A549 (cell line): Measurements from ENCODE around the gene QKI. TPM values are rescaled to one million over a fixed set of nuclear protein-coding genes. Genes with fewer than 3 reads are reported as not detected.

ENCODE experiments used
- ATAC-seq, 2 experiments: fragments of 200-7000 bp in 1 of 2; fragments of >200 bp in 1 of 2; cut with Nextera tagmentation in 1 of 2; cut with Tn5 transposase in 1 of 2; 3 replicates each; pipeline versions ENCODE4 v1.8.0 to v1.9.1; 2018 to 2020; ENCODE audit warnings: mild to moderate bottlenecking in 1 of 2, moderate library complexity in 1 of 2
- CTCF ChIA-PET: fragments of 300-600 bp; sonication (Branson Sonifier 250); formaldehyde crosslinking; extraction: SDS; loops from one replicate; lab custom pipeline; 2021; ENCODE audit warnings: antibody characterized with exemption, inconsistent platforms; lab: Yijun Ruan, JAX
- POLR2A ChIA-PET: fragments of 350-600 bp; formaldehyde crosslinking; extraction: SDS; loops from one replicate; lab custom pipeline; 2021; ENCODE audit warnings: antibody characterized with exemption, inconsistent platforms; lab: Yijun Ruan, JAX
- DNase-seq, 2 experiments: peaks; one replicate each; pipeline versions ENCODE4 v3.0.0 to v3.0.0-alpha.2; 2011 to 2016; ENCODE audit warnings: low read depth in 1 of 2, low spot score in 1 of 2
- FAIRE-seq: peaks from 2 replicates; lab custom pipeline; 2011; peaks lifted over from hg19 to GRCh38; lab: Jason Lieb, UNC
- H3K27ac ChIP-seq, 2 experiments: fragments of >200 bp; sonication (Bioruptor Twin); formaldehyde crosslinking; 3 replicates each; pipeline ENCODE4 v1.5.1; 2016 to 2017
- H3K4me1 ChIP-seq: fragments of >200 bp; sonication (Bioruptor Twin); formaldehyde crosslinking; 3 replicates; pipeline ENCODE4 v1.6.1; 2016
- H3K4me2 ChIP-seq: fragments of >200 bp; sonication (Bioruptor Twin); formaldehyde crosslinking; 3 replicates; pipeline ENCODE4 v1.6.1; 2016
- H3K4me3 ChIP-seq: fragments of >200 bp; sonication (Bioruptor Twin); formaldehyde crosslinking; 3 replicates; pipeline ENCODE4 v1.5.1; 2016
- H3K9me3 ChIP-seq: fragments of >200 bp; sonication (Bioruptor Twin); formaldehyde crosslinking; 3 replicates; pipeline ENCODE4 v1.6.1; 2016
- BHLHE40 ChIP-seq: IDR thresholded peaks from 2 replicates; pipeline ENCODE4 v1.6.1; 2012; ENCODE audit warnings: low read depth, low read length, inconsistent platforms
- CEBPB ChIP-seq, 2 experiments: fragments of >200 bp in 1 of 2; sonication (Bioruptor Twin) in 1 of 2; formaldehyde crosslinking in 1 of 2; IDR thresholded peaks; 2 replicates each; pipeline ENCODE4 v1.6.1; 2012 to 2016
- CHD2 ChIP-seq: fragments of 150-350 bp; IDR thresholded peaks from 2 replicates; pipeline ENCODE4 v1.6.1; 2014; ENCODE audit warnings: low read length; ENCODE audit not compliant: partially characterized antibody
- CHD4 ChIP-seq: fragments of 200-600 bp; sonication (generic); IDR thresholded peaks from 2 replicates; pipeline ENCODE4 v1.6.1; 2016; ENCODE audit warnings: antibody characterized with exemption, mild to moderate bottlenecking, borderline replicate concordance
- CTCF ChIP-seq: fragments of >200 bp; sonication (Bioruptor Twin); formaldehyde crosslinking; IDR thresholded peaks from 3 replicates; pipeline ENCODE4 v1.5.1; 2016
- FOSB ChIP-seq: fragments of 250-450 bp; sonication (Bioruptor Pico); IDR thresholded peaks from 2 replicates; pipeline ENCODE4 v1.5.0; 2020; ENCODE audit warnings: mild to moderate bottlenecking, moderate library complexity
- FOSL2 ChIP-seq, 2 experiments: fragments of 450-650 bp in 1 of 2; fragments of >200 bp in 1 of 2; sonication (Bioruptor Twin) in 1 of 2; formaldehyde crosslinking; IDR thresholded peaks; 2 replicates each; pipeline versions ENCODE4 v1.5.0 to v1.6.1; 2016 to 2020; ENCODE audit warnings: mild to moderate bottlenecking in 1 of 2, moderate library complexity in 1 of 2
- HDAC2 ChIP-seq: fragments of 200-600 bp; sonication (generic); IDR thresholded peaks from 2 replicates; pipeline ENCODE4 v1.6.1; 2016
- HOXA7 ChIP-seq: fragments of 250-450 bp; sonication (Bioruptor Pico); IDR thresholded peaks from 2 replicates; pipeline ENCODE4 v1.5.0; 2020; ENCODE audit warnings: mild to moderate bottlenecking, moderate library complexity
- JUN ChIP-seq, 2 experiments: fragments of >200 bp; sonication (Bioruptor Twin); formaldehyde crosslinking; IDR thresholded peaks; 2 replicates in 1 of 2; 3 replicates in 1 of 2; pipeline ENCODE4 v1.6.1; 2016 to 2017
- KDM1A ChIP-seq: fragments of 200-600 bp; sonication (generic); IDR thresholded peaks from 2 replicates; pipeline ENCODE4 v1.6.1; 2016; ENCODE audit warnings: low read depth, mild to moderate bottlenecking
- KDM5A ChIP-seq: fragments of 200-600 bp; sonication (generic); IDR thresholded peaks from 2 replicates; pipeline ENCODE4 v1.6.1; 2016; ENCODE audit warnings: antibody characterized with exemption, mild to moderate bottlenecking
- MAZ ChIP-seq: fragments of 150-350 bp; IDR thresholded peaks from 2 replicates; pipeline ENCODE4 v1.6.1; 2014; ENCODE audit warnings: antibody characterized with exemption, low read depth, low read length, borderline replicate concordance
- MYC ChIP-seq: IDR thresholded peaks from 2 replicates; pipeline ENCODE4 v1.6.1; 2012; ENCODE audit warnings: mild to moderate bottlenecking, inconsistent platforms, low read length, improper control_type of control experiment, borderline replicate concordance
- NFE2L2 ChIP-seq: fragments of 150-350 bp; conservative IDR thresholded peaks from 2 replicates; pipeline ENCODE4 v1.6.1; 2014; ENCODE audit warnings: low read length
- POLR2A ChIP-seq: IDR thresholded peaks from 2 replicates; pipeline ENCODE4 v1.6.1; 2012; ENCODE audit warnings: mild to moderate bottlenecking, low read length
- POLR2AphosphoS2 ChIP-seq: conservative IDR thresholded peaks from 2 replicates; pipeline ENCODE4 v1.6.1; 2012; ENCODE audit warnings: low read length, improper control_type of control experiment, inconsistent platforms
- RAD21 ChIP-seq, 2 experiments: fragments of >200 bp in 1 of 2; sonication (Bioruptor Twin) in 1 of 2; formaldehyde crosslinking in 1 of 2; IDR thresholded peaks in 1 of 2; conservative IDR thresholded peaks in 1 of 2; 2 replicates in 1 of 2; 3 replicates in 1 of 2; pipeline ENCODE4 v1.6.1; 2012 to 2018; ENCODE audit warnings: inconsistent platforms in 1 of 2
- RARB ChIP-seq: fragments of 250-450 bp; sonication (Bioruptor Pico); IDR thresholded peaks from 2 replicates; pipeline ENCODE4 v1.8.0; 2021; ENCODE audit warnings: mild to moderate bottlenecking, moderate library complexity
- RCOR1 ChIP-seq: fragments of 150-350 bp; IDR thresholded peaks from 2 replicates; pipeline ENCODE4 v1.6.1; 2014; ENCODE audit warnings: antibody characterized with exemption, low read length, low read depth
- SMC3 ChIP-seq: fragments of >200 bp; sonication (Bioruptor Twin); formaldehyde crosslinking; IDR thresholded peaks from 3 replicates; pipeline ENCODE4 v1.6.1; 2018; ENCODE audit warnings: inconsistent platforms
- SREBF2 ChIP-seq: fragments of 450-650 bp; IDR thresholded peaks from 2 replicates; pipeline ENCODE4 v1.6.1; 2014; ENCODE audit warnings: mild to moderate bottlenecking, moderate library complexity
- ZC3H11A ChIP-seq: fragments of 450-650 bp; IDR thresholded peaks from 2 replicates; pipeline ENCODE4 v1.6.1; 2014; ENCODE audit warnings: antibody characterized with exemption, mild to moderate bottlenecking
- ZFP36 ChIP-seq: fragments of 450-650 bp; IDR thresholded peaks from 2 replicates; pipeline ENCODE4 v1.6.1; 2014; ENCODE audit warnings: borderline replicate concordance; ENCODE audit not compliant: partially characterized antibody
- ZSCAN20 ChIP-seq: fragments of 250-450 bp; sonication (Bioruptor Pico); IDR thresholded peaks from 2 replicates; pipeline ENCODE4 v1.8.0; 2022; ENCODE audit warnings: mild to moderate bottlenecking, moderate library complexity
- WGBS: methylation state at CpG from one replicate; pipeline ENCODE4 v1.1.6; 2017; ENCODE audit errors: missing lambda C conversion rate; 5-methylcytosine and 5-hydroxymethylcytosine counted together
- polyA plus RNA-seq, 4 experiments: library from polyadenylated mRNA; depleted of rRNA in 3 of 4; stranded (reverse); fragments of >200 nt; fragmentation: RNase III in 1 of 4; extraction: RNeasy Plus Mini Kit Qiagen cat#74134 plus additional on column Dnase treatment in 1 of 4; gene quantifications; 2 replicates in 3 of 4; 3 replicates in 1 of 4; pipeline ENCODE4 v1.2.3, GENCODE V29; 2011 to 2017
- TF ChIP-seq, protein P1 (sequence below): fragments of 250-450 bp; sonication (Bioruptor Pico); IDR thresholded peaks from 2 replicates; pipeline ENCODE4 v1.5.0; 2021; ENCODE audit warnings: mild to moderate bottlenecking, moderate library complexity, borderline replicate concordance
- TF ChIP-seq, protein P2 (sequence below): fragments of >200 bp; sonication (Bioruptor Twin); formaldehyde crosslinking; IDR thresholded peaks from 3 replicates; pipeline ENCODE4 v1.6.1; 2016

The QKI gene
- polyA plus RNA-seq, 2 of the 4 experiments (the other 2 are of a cell fraction) = 71.9 to 98.2 TPM

GRCh38 chr6:163483107-163483506 is 68.6 kb downstream of the QKI start:
- FAIRE-seq = no peak
- TF ChIP-seq SREBF2 (no peak), KDM1A (no peak), CHD4 (no peak), CTCF (no peak), ZSCAN20 (no peak), BHLHE40 (no peak), CEBPB (IDR thresholded peaks at IDR 0.05) (no peak), MYC (no peak), NFE2L2 (no peak), KDM5A (no peak), JUN (IDR thresholded peaks at IDR 0.05) (no peak), ZFP36 (no peak), FOSB (CRISPR knock-in tag) (no peak), ZC3H11A (no peak), SMC3 (no peak), RCOR1 (no peak), FOSL2 (IDR thresholded peaks at IDR 0.05) (no peak), FOSL2 (CRISPR knock-in tag; IDR thresholded peaks at IDR 0.05) (no peak)
- TF ChIP-seq, protein P1, sequence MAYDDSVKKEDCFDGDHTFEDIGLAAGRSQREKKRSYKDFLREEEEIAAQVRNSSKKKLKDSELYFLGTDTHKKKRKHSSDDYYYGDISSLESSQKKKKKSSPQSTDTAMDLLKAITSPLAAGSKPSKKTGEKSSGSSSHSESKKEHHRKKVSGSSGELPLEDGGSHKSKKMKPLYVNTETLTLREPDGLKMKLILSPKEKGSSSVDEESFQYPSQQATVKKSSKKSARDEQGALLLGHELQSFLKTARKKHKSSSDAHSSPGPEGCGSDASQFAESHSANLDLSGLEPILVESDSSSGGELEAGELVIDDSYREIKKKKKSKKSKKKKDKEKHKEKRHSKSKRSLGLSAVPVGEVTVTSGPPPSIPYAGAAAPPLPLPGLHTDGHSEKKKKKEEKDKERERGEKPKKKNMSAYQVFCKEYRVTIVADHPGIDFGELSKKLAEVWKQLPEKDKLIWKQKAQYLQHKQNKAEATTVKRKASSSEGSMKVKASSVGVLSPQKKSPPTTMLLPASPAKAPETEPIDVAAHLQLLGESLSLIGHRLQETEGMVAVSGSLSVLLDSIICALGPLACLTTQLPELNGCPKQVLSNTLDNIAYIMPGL (CRISPR knock-in tag) = no peak

GRCh38 chr6:163485388-163485851 is 70.9 kb downstream of the QKI start:
- H3K4me3 ChIP-seq = no peak overlapping the region
- H3K27ac ChIP-seq = peak overlapping the region in 1 of 2 experiments; percentile 10; a peak in 2 of 6 replicates
- no peak for FAIRE-seq

More at GRCh38 chr6:163483107-163483506, 68.6 kb downstream of the QKI start:
- H3K4me1 ChIP-seq = no peaks in the 10 kb centered on the region
- no peaks in the 10 kb centered on the region for H3K9me3 ChIP-seq
- ChIA-PET POLR2A (no interaction called here), CTCF (no interaction called here)
- ATAC-seq (no peak), DNase-seq (no peak)
- no peak overlapping the region for H3K4me2 ChIP-seq
- no peak overlapping the region for H3K27ac ChIP-seq
- 90% methylated on average over 2 of the region's 2 CpGs for WGBS
- H3K4me3 ChIP-seq = no peak overlapping the region

DNA sequence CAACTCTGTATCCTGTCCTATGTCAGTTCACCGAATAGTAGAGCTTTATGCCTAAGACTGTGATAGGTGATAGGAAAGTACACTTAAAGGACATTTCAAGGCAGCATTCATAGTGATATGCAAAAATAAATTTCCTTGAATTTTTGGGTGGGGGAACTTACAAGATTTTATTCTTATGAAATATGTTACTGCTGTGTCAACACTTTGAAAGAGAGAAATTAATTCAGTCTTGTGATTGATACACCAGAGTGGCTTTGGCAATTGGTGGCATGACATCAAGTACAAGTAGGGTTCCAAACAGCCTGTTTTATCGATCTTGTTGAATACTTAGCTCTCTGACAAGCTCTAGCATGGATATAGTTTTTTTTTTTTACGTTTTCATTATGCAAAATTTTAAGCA is 72.3 kb downstream of the QKI start:
- no peaks in the 10 kb centered on the region for H3K9me3 ChIP-seq
- H3K4me2 ChIP-seq = no peak overlapping the region
- peaks cover 25% of the 10 kb centered on the region for H3K4me1 ChIP-seq
- CTCF ChIA-PET = no interaction called here
- TF ChIP-seq CHD4 = no peak
- no peak for TF ChIP-seq FOSB (CRISPR knock-in tag)
- no peak for TF ChIP-seq HDAC2
- no peak for TF ChIP-seq RARB (CRISPR knock-in tag)
- no peak for TF ChIP-seq HOXA7 (CRISPR knock-in tag)
- no peak for TF ChIP-seq SMC3
- TF ChIP-seq POLR2AphosphoS2 = no peak
- TF ChIP-seq POLR2A = no peak
- no peak for TF ChIP-seq CEBPB (IDR thresholded peaks at IDR 0.05)
- no peak for TF ChIP-seq CHD2
- TF ChIP-seq MAZ = no peak
- no peak for TF ChIP-seq RAD21 (conservative IDR thresholded peaks at IDR 0.05 in 1 of 2, IDR thresholded peaks at IDR 0.05 in 1 of 2)
- no peak overlapping the region for H3K4me3 ChIP-seq
- POLR2A ChIA-PET = no interaction called here
- DNase-seq (no peak), FAIRE-seq (no peak), ATAC-seq (no peak)
- H3K27ac ChIP-seq = no peak overlapping the region
- WGBS = 60% methylated on average over 3 of the region's 3 CpGs

More at GRCh38 chr6:163485388-163485851, 70.9 kb downstream of the QKI start:
- Histone ChIP-seq H3K9me3 (no peaks in the 10 kb centered on the region), H3K4me1 (peaks cover 11% of the 10 kb centered on the region)
- CTCF ChIA-PET = no interaction called here
- POLR2A ChIA-PET = no interaction called here
- no peak for DNase-seq
- TF ChIP-seq, protein P2, sequence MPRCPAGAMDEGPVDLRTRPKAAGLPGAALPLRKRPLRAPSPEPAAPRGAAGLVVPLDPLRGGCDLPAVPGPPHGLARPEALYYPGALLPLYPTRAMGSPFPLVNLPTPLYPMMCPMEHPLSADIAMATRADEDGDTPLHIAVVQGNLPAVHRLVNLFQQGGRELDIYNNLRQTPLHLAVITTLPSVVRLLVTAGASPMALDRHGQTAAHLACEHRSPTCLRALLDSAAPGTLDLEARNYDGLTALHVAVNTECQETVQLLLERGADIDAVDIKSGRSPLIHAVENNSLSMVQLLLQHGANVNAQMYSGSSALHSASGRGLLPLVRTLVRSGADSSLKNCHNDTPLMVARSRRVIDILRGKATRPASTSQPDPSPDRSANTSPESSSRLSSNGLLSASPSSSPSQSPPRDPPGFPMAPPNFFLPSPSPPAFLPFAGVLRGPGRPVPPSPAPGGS = no peak
- TF ChIP-seq, all 56 proteins: peak for 0
- 89% methylated on average over 2 of the region's 2 CpGs for WGBS
- H3K4me2 ChIP-seq = no peak overlapping the region
- ATAC-seq = no peak
